ENCODE measurements around the gene UQCR11. TPM values are rescaled to one million over a fixed set of nuclear protein-coding genes. Genes with fewer than 3 reads are reported as not detected.

UQCR11 gene
- total RNA-seq, 3 donors from 2014 or later (not counting 1 experiment from before 2014, with no cell fraction given) = 91.2 to 142 (median 99.1) TPM

DNA sequence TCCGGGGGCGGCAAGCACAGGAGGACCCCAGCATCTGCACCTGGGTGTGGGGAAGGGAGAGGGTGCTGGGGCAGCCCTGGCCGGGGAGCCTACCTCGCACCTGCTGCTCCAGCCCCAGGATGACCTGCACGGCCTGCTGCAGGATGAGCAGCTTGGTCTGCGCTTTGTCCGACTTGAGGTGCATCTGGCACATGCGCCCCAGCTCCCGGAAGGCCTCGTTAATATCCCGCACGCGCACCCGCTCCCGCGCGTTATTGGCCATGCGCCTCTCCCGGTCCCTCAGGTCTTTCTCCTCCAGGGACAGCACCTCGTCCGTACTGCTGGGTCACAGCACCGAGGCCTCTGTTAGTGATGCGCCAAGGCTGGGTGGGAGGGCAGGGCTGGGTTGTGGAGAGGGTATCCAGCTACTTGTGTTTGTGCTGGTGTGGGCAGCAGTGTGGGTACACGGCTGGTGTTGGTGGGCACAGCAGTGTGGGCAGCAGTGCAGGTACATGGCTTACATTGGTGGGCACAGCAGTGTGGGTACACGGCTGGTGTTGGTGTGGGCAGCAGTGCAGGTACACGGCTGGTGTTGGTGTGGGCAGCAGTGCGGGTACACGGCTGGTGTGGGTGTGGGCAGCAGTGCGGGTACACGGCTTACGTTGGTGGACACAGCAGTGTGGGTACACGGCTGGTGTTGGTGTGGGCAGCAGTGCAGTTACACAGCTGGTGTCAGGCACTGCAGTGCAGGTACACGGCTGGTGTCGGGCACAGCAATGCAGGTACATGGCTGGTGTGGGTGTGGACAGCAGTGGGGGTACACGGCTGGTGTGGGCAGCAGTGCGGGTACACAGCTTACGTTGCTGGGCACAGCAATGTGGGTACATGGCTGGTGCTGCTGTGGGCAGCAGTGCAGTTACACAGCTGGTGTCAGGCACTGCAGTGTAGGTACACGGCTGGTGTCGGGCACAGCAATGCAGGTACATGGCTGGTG is 7.1 kb upstream of the UQCR11 start:
- Histone ChIP-seq H3K4me3 (ENCODE audit: low read length) (no peak overlapping the region), H3K27ac (ENCODE audit: low read length) (no peak overlapping the region), H3K9me3 (ENCODE audit: control insufficient read depth, insufficient read depth, low read length) (no peaks in the 10 kb centered on the region), H3K27me3 (ENCODE audit: control insufficient read depth, insufficient read depth, low read length) (no peaks in the 10 kb centered on the region), H3K36me3 (ENCODE audit: control insufficient read depth, insufficient read depth, low read length) (peaks cover 49% of the 10 kb centered on the region), H3K4me1 (ENCODE audit: control insufficient read depth, insufficient read depth, low read length) (peaks cover 25% of the 10 kb centered on the region)
- 97% methylated on average over 39 of the region's 39 CpGs for WGBS (ENCODE audit: insufficient coverage)
- ATAC-seq (no peak), DNase-seq (no peak)
- Mint-ChIP-seq H3K36me3 (no peaks in the 10 kb centered on the region), H3K27ac (no peak overlapping the region), H3K27me3 (ENCODE audit: low read depth in 2 of 2) (no peaks in the 10 kb centered on the region), H3K9me3 (no peaks in the 10 kb centered on the region), H3K4me1 (peaks cover 14 to 15% of the 10 kb centered on the region in 2 donors), H3K4me3 (no peak overlapping the region)
- TF ChIP-seq, protein P1, sequence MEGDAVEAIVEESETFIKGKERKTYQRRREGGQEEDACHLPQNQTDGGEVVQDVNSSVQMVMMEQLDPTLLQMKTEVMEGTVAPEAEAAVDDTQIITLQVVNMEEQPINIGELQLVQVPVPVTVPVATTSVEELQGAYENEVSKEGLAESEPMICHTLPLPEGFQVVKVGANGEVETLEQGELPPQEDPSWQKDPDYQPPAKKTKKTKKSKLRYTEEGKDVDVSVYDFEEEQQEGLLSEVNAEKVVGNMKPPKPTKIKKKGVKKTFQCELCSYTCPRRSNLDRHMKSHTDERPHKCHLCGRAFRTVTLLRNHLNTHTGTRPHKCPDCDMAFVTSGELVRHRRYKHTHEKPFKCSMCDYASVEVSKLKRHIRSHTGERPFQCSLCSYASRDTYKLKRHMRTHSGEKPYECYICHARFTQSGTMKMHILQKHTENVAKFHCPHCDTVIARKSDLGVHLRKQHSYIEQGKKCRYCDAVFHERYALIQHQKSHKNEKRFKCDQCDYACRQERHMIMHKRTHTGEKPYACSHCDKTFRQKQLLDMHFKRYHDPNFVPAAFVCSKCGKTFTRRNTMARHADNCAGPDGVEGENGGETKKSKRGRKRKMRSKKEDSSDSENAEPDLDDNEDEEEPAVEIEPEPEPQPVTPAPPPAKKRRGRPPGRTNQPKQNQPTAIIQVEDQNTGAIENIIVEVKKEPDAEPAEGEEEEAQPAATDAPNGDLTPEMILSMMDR (IDR thresholded peaks at IDR 0.05) = no peak
- intact Hi-C loops (cut with micrococcal nuclease) = no loop called here

DNA sequence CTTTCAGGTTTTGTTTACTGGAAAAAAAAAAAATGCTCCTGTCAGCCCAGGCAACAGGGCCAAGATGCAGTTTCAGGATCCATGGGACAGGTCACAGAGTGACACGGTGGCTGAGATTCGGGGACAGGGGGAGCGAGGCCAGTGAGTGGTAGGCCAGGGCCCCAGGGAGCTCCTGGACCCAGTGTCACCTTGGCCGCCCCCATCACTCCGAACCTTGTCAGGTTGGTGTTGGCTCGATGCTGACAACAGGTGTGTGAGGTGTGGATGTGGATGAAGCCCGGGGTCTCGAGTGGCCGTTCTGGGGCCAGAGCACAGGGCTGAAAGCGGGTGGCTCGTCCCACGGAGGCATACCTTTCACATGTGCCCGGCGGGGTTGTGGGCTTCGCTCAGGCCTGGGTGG is 6.1 kb upstream of the UQCR11 start:
- no peaks in the 10 kb centered on the region for H3K27me3 Mint-ChIP-seq (ENCODE audit: low read depth in 2 of 2)
- DNase-seq (no peak), ATAC-seq (no peak)
- intact Hi-C loops (cut with micrococcal nuclease) = no loop called here
- TF ChIP-seq, protein P1 (IDR thresholded peaks at IDR 0.05) = no peak
- Histone ChIP-seq H3K27ac (ENCODE audit: low read length) (no peak overlapping the region), H3K27me3 (ENCODE audit: control insufficient read depth, insufficient read depth, low read length) (no peaks in the 10 kb centered on the region), H3K4me3 (ENCODE audit: low read length) (no peak overlapping the region), H3K36me3 (ENCODE audit: control insufficient read depth, insufficient read depth, low read length) (peaks cover 47% of the 10 kb centered on the region), H3K9me3 (ENCODE audit: control insufficient read depth, insufficient read depth, low read length) (no peaks in the 10 kb centered on the region), H3K4me1 (ENCODE audit: control insufficient read depth, insufficient read depth, low read length) (peaks cover 32% of the 10 kb centered on the region)
- no peaks in the 10 kb centered on the region for H3K36me3 Mint-ChIP-seq
- no peak overlapping the region for H3K27ac Mint-ChIP-seq
- peaks cover 15 to 17% of the 10 kb centered on the region in 2 donors for H3K4me1 Mint-ChIP-seq
- no peaks in the 10 kb centered on the region for H3K9me3 Mint-ChIP-seq
- 96% methylated on average over 15 of the region's 15 CpGs for WGBS (ENCODE audit: insufficient coverage)
- H3K4me3 Mint-ChIP-seq = no peak overlapping the region

GRCh38 chr19:1610579-1610978 is 5.3 kb upstream of the UQCR11 start:
- no peak for ATAC-seq
- H3K27me3 Mint-ChIP-seq (ENCODE audit: low read depth in 2 of 2) = no peaks in the 10 kb centered on the region
- peaks cover 39% of the 10 kb centered on the region for H3K4me1 ChIP-seq (ENCODE audit: control insufficient read depth, insufficient read depth, low read length)
- TF ChIP-seq, protein P1 (IDR thresholded peaks at IDR 0.05) = no peak
- no peak overlapping the region for H3K27ac ChIP-seq (ENCODE audit: low read length)
- H3K9me3 ChIP-seq (ENCODE audit: control insufficient read depth, insufficient read depth, low read length) = no peaks in the 10 kb centered on the region
- no peak overlapping the region for H3K4me3 ChIP-seq (ENCODE audit: low read length)
- 55% methylated on average over 4 of the region's 11 CpGs for WGBS (ENCODE audit: insufficient coverage)
- no peak overlapping the region for H3K27ac Mint-ChIP-seq
- no peaks in the 10 kb centered on the region for H3K9me3 Mint-ChIP-seq
- peak in 1 of 2 donors; percentile 61 for DNase-seq
- peaks cover 45% of the 10 kb centered on the region for H3K36me3 ChIP-seq (ENCODE audit: control insufficient read depth, insufficient read depth, low read length)
- H3K4me3 Mint-ChIP-seq = no peak overlapping the region
- intact Hi-C loops (cut with micrococcal nuclease) = no loop called here
- H3K36me3 Mint-ChIP-seq = no peaks in the 10 kb centered on the region
- H3K4me1 Mint-ChIP-seq = peaks cover 22 to 24% of the 10 kb centered on the region in 2 donors
- no peaks in the 10 kb centered on the region for H3K27me3 ChIP-seq (ENCODE audit: control insufficient read depth, insufficient read depth, low read length)

All from natural killer cell (primary cell).